Liver (tissue), 3 donors: Measurements from ENCODE around the gene FRRS1.

Source experiments
- RAD21 ChIP-seq, 2 donors: IDR thresholded peaks; 2 replicates each; pipeline ENCODE4 v1.6.1; 2016; ENCODE audit warnings: antibody characterized with exemption in 2 of 2, mild to moderate bottlenecking in 2 of 2
- RXRA ChIP-seq, 2 donors: IDR thresholded peaks; 2 replicates each; pipeline ENCODE4 v1.6.1; 2017 to 2018; ENCODE audit warnings: antibody characterized with exemption in 2 of 2, mild to moderate bottlenecking in 1 of 2
- TF ChIP-seq, protein P1 (sequence below): fragments of 150-350 bp; IDR thresholded peaks from 2 replicates; pipeline ENCODE4 v1.5.1; 2017; ENCODE audit warnings: improper control_type of control experiment, low read depth, low read length; ENCODE audit not compliant: missing input control
- donor health status: healthy.
- donor health status: healthy.

GRCh38 chr1:99761774-99762173, 4.7 kb downstream of the FRRS1 start:
- TF ChIP-seq, protein P1, sequence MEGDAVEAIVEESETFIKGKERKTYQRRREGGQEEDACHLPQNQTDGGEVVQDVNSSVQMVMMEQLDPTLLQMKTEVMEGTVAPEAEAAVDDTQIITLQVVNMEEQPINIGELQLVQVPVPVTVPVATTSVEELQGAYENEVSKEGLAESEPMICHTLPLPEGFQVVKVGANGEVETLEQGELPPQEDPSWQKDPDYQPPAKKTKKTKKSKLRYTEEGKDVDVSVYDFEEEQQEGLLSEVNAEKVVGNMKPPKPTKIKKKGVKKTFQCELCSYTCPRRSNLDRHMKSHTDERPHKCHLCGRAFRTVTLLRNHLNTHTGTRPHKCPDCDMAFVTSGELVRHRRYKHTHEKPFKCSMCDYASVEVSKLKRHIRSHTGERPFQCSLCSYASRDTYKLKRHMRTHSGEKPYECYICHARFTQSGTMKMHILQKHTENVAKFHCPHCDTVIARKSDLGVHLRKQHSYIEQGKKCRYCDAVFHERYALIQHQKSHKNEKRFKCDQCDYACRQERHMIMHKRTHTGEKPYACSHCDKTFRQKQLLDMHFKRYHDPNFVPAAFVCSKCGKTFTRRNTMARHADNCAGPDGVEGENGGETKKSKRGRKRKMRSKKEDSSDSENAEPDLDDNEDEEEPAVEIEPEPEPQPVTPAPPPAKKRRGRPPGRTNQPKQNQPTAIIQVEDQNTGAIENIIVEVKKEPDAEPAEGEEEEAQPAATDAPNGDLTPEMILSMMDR, result no peak
- TF ChIP-seq RAD21 (IDR thresholded peaks at IDR 0.05) (no peak), RXRA (IDR thresholded peaks at IDR 0.05) (no peak)
